GM12878 (cell line): ENCODE results near the gene KICS2.

Source experiments
- ETV6 ChIP-seq, 2 experiments: fragments of 450-650 bp in 1 of 2; IDR thresholded peaks in 1 of 2; conservative IDR thresholded peaks in 1 of 2; 2 replicates each; pipeline ENCODE4 v1.6.1; 2014; ENCODE audit warnings: antibody characterized with exemption in 1 of 2, borderline replicate concordance in 1 of 2, low read depth in 1 of 2, mild to moderate bottlenecking in 1 of 2, moderate library complexity in 1 of 2
- EZH2 ChIP-seq: IDR thresholded peaks from 2 replicates; pipeline ENCODE4 v1.6.1; 2012; ENCODE audit warnings: low read depth, mild to moderate bottlenecking, control low read depth, inconsistent platforms, low read length, borderline replicate concordance; ENCODE audit not compliant: control insufficient read depth
- GABPA ChIP-seq: IDR thresholded peaks from 2 replicates; pipeline ENCODE4 v1.6.1; 2014; ENCODE audit warnings: antibody characterized with exemption, low read depth, mild to moderate bottlenecking, inconsistent platforms
- LARP7 ChIP-seq: fragments of 450-650 bp; IDR thresholded peaks from 2 replicates; pipeline ENCODE4 v1.6.1; 2017; ENCODE audit warnings: mild to moderate bottlenecking
- PAX5 ChIP-seq: IDR thresholded peaks from 2 replicates; pipeline ENCODE4 v1.6.1; 2011; ENCODE audit warnings: low read depth, low read length, borderline replicate concordance
- POLR2A ChIP-seq: IDR thresholded peaks from 2 replicates; pipeline ENCODE4 v1.6.1; 2011; ENCODE audit warnings: low read depth, mild to moderate bottlenecking, low read length
- SUZ12 ChIP-seq: fragments of 200-600 bp; sonication (generic); IDR thresholded peaks from one replicate; pipeline ENCODE4 v1.6.1; 2018; ENCODE audit warnings: antibody characterized with exemption, mild to moderate bottlenecking; ENCODE audit not compliant: unreplicated experiment
- TARDBP ChIP-seq: IDR thresholded peaks from 2 replicates; pipeline ENCODE4 v1.6.1; 2016; ENCODE audit warnings: borderline replicate concordance
- TCF3 ChIP-seq: IDR thresholded peaks from 2 replicates; pipeline ENCODE4 v1.6.1; 2012; ENCODE audit warnings: low read depth, mild to moderate bottlenecking, low read length, borderline replicate concordance; ENCODE audit not compliant: insufficient read depth
- ZBED1 ChIP-seq: IDR thresholded peaks from 2 replicates; pipeline ENCODE4 v1.6.1; 2016; ENCODE audit warnings: borderline replicate concordance
- ZNF207 ChIP-seq: fragments of 450-650 bp; IDR thresholded peaks from 2 replicates; pipeline ENCODE4 v1.6.1; 2014; ENCODE audit warnings: antibody characterized with exemption, mild to moderate bottlenecking, borderline replicate concordance
- TF ChIP-seq, protein P1 (sequence below), 3 experiments: IDR thresholded peaks in 2 of 3; conservative IDR thresholded peaks in 1 of 3; 2 replicates each; pipeline ENCODE4 v1.5.1; 2011; ENCODE audit warnings: low read depth in 3 of 3, low read length in 3 of 3, mild to moderate bottlenecking in 3 of 3, control low read depth in 2 of 3, moderate library complexity in 2 of 3, inconsistent platforms in 1 of 3, mixed read lengths in 1 of 3; ENCODE audit not compliant: control insufficient read depth in 2 of 3, insufficient read depth in 1 of 3; ENCODE audit errors: extremely low read depth in 1 of 3

- TF ChIP-seq TARDBP (no peak), SUZ12 (no peak), EZH2 (no peak), POLR2A (no peak), ZNF207 (no peak), ZBED1 (no peak), TCF3 (no peak), GABPA (no peak), LARP7 (no peak), ETV6 (conservative IDR thresholded peaks at IDR 0.05 in 1 of 2, IDR thresholded peaks at IDR 0.05 in 1 of 2; ENCODE audit: borderline replicate concordance in 1 of 2, low read depth in 1 of 2) (no peak), PAX5 (no peak)
- TF ChIP-seq, protein P1, sequence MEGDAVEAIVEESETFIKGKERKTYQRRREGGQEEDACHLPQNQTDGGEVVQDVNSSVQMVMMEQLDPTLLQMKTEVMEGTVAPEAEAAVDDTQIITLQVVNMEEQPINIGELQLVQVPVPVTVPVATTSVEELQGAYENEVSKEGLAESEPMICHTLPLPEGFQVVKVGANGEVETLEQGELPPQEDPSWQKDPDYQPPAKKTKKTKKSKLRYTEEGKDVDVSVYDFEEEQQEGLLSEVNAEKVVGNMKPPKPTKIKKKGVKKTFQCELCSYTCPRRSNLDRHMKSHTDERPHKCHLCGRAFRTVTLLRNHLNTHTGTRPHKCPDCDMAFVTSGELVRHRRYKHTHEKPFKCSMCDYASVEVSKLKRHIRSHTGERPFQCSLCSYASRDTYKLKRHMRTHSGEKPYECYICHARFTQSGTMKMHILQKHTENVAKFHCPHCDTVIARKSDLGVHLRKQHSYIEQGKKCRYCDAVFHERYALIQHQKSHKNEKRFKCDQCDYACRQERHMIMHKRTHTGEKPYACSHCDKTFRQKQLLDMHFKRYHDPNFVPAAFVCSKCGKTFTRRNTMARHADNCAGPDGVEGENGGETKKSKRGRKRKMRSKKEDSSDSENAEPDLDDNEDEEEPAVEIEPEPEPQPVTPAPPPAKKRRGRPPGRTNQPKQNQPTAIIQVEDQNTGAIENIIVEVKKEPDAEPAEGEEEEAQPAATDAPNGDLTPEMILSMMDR (IDR thresholded peaks at IDR 0.05 in 2 of 3, conservative IDR thresholded peaks at IDR 0.05 in 1 of 3; ENCODE audit: control insufficient read depth in 2 of 3, extremely low read depth in 1 of 3, insufficient read depth in 1 of 3, low read depth in 3 of 3, low read length in 3 of 3): peak in 1 of 3 experiments; percentile 33; a peak in 2 of 6 replicates
These were observed 14.5 kb upstream of the KICS2 start for GRCh38 chr12:64236549-64236948.
